GM12878 (cell line): ENCODE results near the gene SOX12. TPM values are rescaled to one million over a fixed set of nuclear protein-coding genes. Genes with fewer than 3 reads are reported as not detected.

Experiments used
- ATAC-seq: fragments of 200-7000 bp; cut with Tn5 transposase; 3 replicates; pipeline ENCODE4 v1.9.1; 2020; ENCODE audit warnings: mild to moderate bottlenecking, moderate library complexity
- BruUV-seq: library from RNA; stranded (reverse); fragments of 400-500 nt; replicated peaks from 2 replicates; lab custom pipeline; 2021; lab: Mats Ljungman, UMichigan
- CTCF ChIA-PET: fragments of 300-600 bp; sonication (Branson Sonifier 250); formaldehyde crosslinking; extraction: SDS; loops from one replicate; lab custom pipeline; 2021; ENCODE audit warnings: inconsistent platforms; lab: Yijun Ruan, JAX
- POLR2A ChIA-PET: fragments of 350-600 bp; formaldehyde crosslinking; extraction: SDS; loops from one replicate; lab custom pipeline; 2021; ENCODE audit warnings: inconsistent platforms; lab: Charles Lee
- RAD21 ChIA-PET: fragments of 300-600 bp; sonication (Branson Sonifier 250); formaldehyde crosslinking; loops from one replicate; lab custom pipeline; 2023; ENCODE audit warnings: antibody characterized with exemption; ENCODE audit not compliant: unreplicated experiment; lab: Charles Lee
- SMC1A ChIA-PET: fragments of 300-600 bp; sonication (Branson Sonifier 250); formaldehyde crosslinking; loops from one replicate; lab custom pipeline; 2023; ENCODE audit not compliant: unreplicated experiment, uncharacterized antibody; lab: Charles Lee
- DNase-seq: peaks from one replicate; pipeline ENCODE4 v3.0.0-alpha.2; 2011; ENCODE audit warnings: low read depth, low spot score
- FAIRE-seq: peaks from 3 replicates; lab custom pipeline; 2011; peaks lifted over from hg19 to GRCh38; lab: Jason Lieb, UNC
- H2AFZ ChIP-seq: 2 replicates; pipeline ENCODE4 v1.6.0; 2011; ENCODE audit warnings: low read depth, low read length, control low read depth; ENCODE audit not compliant: control insufficient read depth
- H3K27ac ChIP-seq: 2 replicates; pipeline ENCODE4 v1.5.1; 2011; ENCODE audit warnings: control low read depth; ENCODE audit not compliant: control insufficient read depth, insufficient read depth
- H3K27me3 ChIP-seq, 2 experiments: replicated peaks in 1 of 2; 2 replicates each; pipeline versions ENCODE4 v1.6.0 to v1.6.1; 2011; ENCODE audit warnings: low read length in 1 of 2; ENCODE audit not compliant: control insufficient read depth in 2 of 2, insufficient read depth in 2 of 2
- H3K36me3 ChIP-seq, 2 experiments: 2 replicates each; pipeline ENCODE4 v1.5.1; 2011; ENCODE audit warnings: low read length in 1 of 2; ENCODE audit not compliant: control insufficient read depth in 2 of 2, insufficient read depth in 2 of 2
- H3K4me1 ChIP-seq: 2 replicates; pipeline ENCODE4 v1.6.1; 2011; ENCODE audit warnings: mild to moderate bottlenecking, low read length, moderate library complexity, mixed read lengths; ENCODE audit not compliant: control insufficient read depth, insufficient read depth
- H3K4me2 ChIP-seq: 2 replicates; pipeline ENCODE4 v1.6.0; 2011; ENCODE audit warnings: control low read depth; ENCODE audit not compliant: control insufficient read depth, insufficient read depth
- H3K4me3 ChIP-seq: fragments of 200-600 bp; sonication (generic); 2 replicates; pipeline ENCODE4 v1.5.1; 2016
- H3K79me2 ChIP-seq: 2 replicates; pipeline ENCODE4 v1.6.0; 2011; ENCODE audit warnings: low read length; ENCODE audit not compliant: control insufficient read depth, insufficient read depth
- H3K9ac ChIP-seq: 2 replicates; pipeline ENCODE4 v1.8.0; 2011; ENCODE audit warnings: low read length, control low read depth, mixed read lengths; ENCODE audit not compliant: control insufficient read depth, insufficient read depth
- H3K9me3 ChIP-seq: replicated peaks from 3 replicates; pipeline ENCODE4 v1.5.1; 2011; ENCODE audit warnings: mild to moderate bottlenecking, low read length; ENCODE audit not compliant: control insufficient read depth, insufficient read depth
- H4K20me1 ChIP-seq: 2 replicates; pipeline ENCODE4 v1.6.0; 2011; ENCODE audit not compliant: control insufficient read depth, insufficient read depth
- BCL11A ChIP-seq: IDR thresholded peaks from 2 replicates; pipeline ENCODE4 v1.6.1; 2011; ENCODE audit warnings: low read depth, low read length
- CEBPB ChIP-seq, 2 experiments: fragments of 150-350 bp in 1 of 2; IDR thresholded peaks; 2 replicates each; pipeline ENCODE4 v1.6.1; 2012 to 2014; ENCODE audit warnings: low read depth in 2 of 2, low read length in 2 of 2, borderline replicate concordance in 1 of 2, inconsistent platforms in 1 of 2
- WRNIP1 ChIP-seq: IDR thresholded peaks from 2 replicates; pipeline ENCODE4 v1.6.1; 2011; ENCODE audit warnings: low read depth, low read length, improper control_type of control experiment, borderline replicate concordance
- WGBS: methylation state at CpG from one replicate; pipeline ENCODE4 v1.1.6; 2016; ENCODE audit warnings: low lambda C conversion rate; ENCODE audit not compliant: insufficient replicate concordance, insufficient coverage; ENCODE audit errors: missing lambda C conversion rate; 5-methylcytosine and 5-hydroxymethylcytosine counted together
- in situ Hi-C: fragments of 300-500 bp; cut with MboI; formaldehyde crosslinking; loops from 9 replicates; pipeline ENCODE4 v1.14.3; 2018; ENCODE audit warnings: mixed read lengths
- intact Hi-C: fragments of 100-400 bp; cut with micrococcal nuclease; formaldehyde crosslinking; loops from one replicate; pipeline ENCODE4 v1.14.2; 2022; ENCODE audit not compliant: unreplicated experiment
- polyA plus RNA-seq, 11 experiments: library from polyadenylated mRNA; depleted of rRNA in 4 of 11; unstranded in 6 of 11; stranded (reverse) in 5 of 11; fragments of >200 nt; fragmentation: Nextera tagmentation in 4 of 11; fragmentation: Illumina TruSeq in 1 of 11; extraction: Ambion mirVana in 4 of 11; extraction: Trizol in 1 of 11; gene quantifications; 1 replicate in 1 of 11; 2 replicates in 10 of 11; pipeline versions ENCODE4 v1.2.1 to v1.2.3, GENCODE V29; 2011 to 2016; ENCODE audit warnings: inconsistent platforms in 2 of 11, missing spikeins in 2 of 11, low read depth in 1 of 11
- total RNA-seq, 4 experiments: library from RNA; depleted of rRNA in 3 of 4; stranded (reverse); fragments of >200 nt in 3 of 4; fragmentation: Illumina TruSeq in 1 of 4; extraction: Trizol in 1 of 4; gene quantifications; 2 replicates each; pipeline versions ENCODE4 v1.2.1 to v1.2.3, GENCODE V29; 2013 to 2021
- TF ChIP-seq, protein P1 (sequence below): fragments of 150-350 bp; IDR thresholded peaks from 2 replicates; pipeline ENCODE4 v1.6.1; 2016; ENCODE audit warnings: low read depth, low read length

Gene SOX12
- total and polyA plus RNA-seq, 10 of the 15 experiments (the other 5 are each of a cell fraction or from before 2014, with no cell fraction given) = 0.50 to 17.9 (median 1.4) TPM

GRCh38 chr20:294602-295001 is 30.8 kb upstream of the SOX12 start:
- intact Hi-C loops = no loop called here

More at GRCh38 chr20:294602-295001, 30.8 kb upstream of the SOX12 start:
- Histone ChIP-seq H3K9ac (no peak overlapping the region), H3K4me1 (peaks cover 13% of the 10 kb centered on the region), H2AFZ (no peak overlapping the region), H4K20me1 (peaks cover 3% of the 10 kb centered on the region; the same call in 1 of the 2 replicates), H3K27me3 (no peaks in the 10 kb centered on the region), H3K27ac (no peak overlapping the region), H3K36me3 (no peaks in the 10 kb centered on the region; a peak in 1 of 4 replicates), H3K9me3 (no peaks in the 10 kb centered on the region), H3K4me3 (no peak overlapping the region), H3K79me2 (peaks cover 30% of the 10 kb centered on the region), H3K4me2 (no peak overlapping the region)
- TF ChIP-seq CEBPB (IDR thresholded peaks at IDR 0.05; ENCODE audit: borderline replicate concordance in 1 of 2, low read depth in 2 of 2, low read length in 2 of 2) (no peak), BCL11A (no peak), WRNIP1 (no peak)
- TF ChIP-seq, protein P1, sequence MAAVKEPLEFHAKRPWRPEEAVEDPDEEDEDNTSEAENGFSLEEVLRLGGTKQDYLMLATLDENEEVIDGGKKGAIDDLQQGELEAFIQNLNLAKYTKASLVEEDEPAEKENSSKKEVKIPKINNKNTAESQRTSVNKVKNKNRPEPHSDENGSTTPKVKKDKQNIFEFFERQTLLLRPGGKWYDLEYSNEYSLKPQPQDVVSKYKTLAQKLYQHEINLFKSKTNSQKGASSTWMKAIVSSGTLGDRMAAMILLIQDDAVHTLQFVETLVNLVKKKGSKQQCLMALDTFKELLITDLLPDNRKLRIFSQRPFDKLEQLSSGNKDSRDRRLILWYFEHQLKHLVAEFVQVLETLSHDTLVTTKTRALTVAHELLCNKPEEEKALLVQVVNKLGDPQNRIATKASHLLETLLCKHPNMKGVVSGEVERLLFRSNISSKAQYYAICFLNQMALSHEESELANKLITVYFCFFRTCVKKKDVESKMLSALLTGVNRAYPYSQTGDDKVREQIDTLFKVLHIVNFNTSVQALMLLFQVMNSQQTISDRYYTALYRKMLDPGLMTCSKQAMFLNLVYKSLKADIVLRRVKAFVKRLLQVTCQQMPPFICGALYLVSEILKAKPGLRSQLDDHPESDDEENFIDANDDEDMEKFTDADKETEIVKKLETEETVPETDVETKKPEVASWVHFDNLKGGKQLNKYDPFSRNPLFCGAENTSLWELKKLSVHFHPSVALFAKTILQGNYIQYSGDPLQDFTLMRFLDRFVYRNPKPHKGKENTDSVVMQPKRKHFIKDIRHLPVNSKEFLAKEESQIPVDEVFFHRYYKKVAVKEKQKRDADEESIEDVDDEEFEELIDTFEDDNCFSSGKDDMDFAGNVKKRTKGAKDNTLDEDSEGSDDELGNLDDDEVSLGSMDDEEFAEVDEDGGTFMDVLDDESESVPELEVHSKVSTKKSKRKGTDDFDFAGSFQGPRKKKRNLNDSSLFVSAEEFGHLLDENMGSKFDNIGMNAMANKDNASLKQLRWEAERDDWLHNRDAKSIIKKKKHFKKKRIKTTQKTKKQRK = no peak
- RAD21 ChIA-PET = no interaction called here
- FAIRE-seq (no peak), DNase-seq (no peak), ATAC-seq (no peak)
- POLR2A ChIA-PET = no interaction called here
- SMC1A ChIA-PET = no interaction called here
- WGBS = 77% methylated on average over 5 of the region's 5 CpGs
- CTCF ChIA-PET = interaction anchor here (0.5 to 0.6 kb wide), 2 partner anchors 36 to 60 kb away, joined by 3 read pairs; no protein-coding TSS in a partner anchor
- BruUV-seq = no TSS peak
- in situ Hi-C loops = no loop called here
